Fibroblast of mammary gland (primary cell): Measurements from ENCODE around the gene VEGFA.

Source experiments
- DNase-seq: peaks from one replicate; pipeline ENCODE4 v3.0.0-alpha.2; 2010; ENCODE audit warnings: low read depth
- H3K4me3 ChIP-seq: 2 replicates; pipeline ENCODE4 v1.5.1; 2011; ENCODE audit warnings: low read depth, mild to moderate bottlenecking, low read length, moderate library complexity; ENCODE audit not compliant: control insufficient read depth
- CTCF ChIP-seq: conservative IDR thresholded peaks from 2 replicates; pipeline ENCODE4 v1.5.1; 2011; ENCODE audit warnings: low read depth, low read length, inconsistent platforms; ENCODE audit not compliant: control insufficient read depth, insufficient read depth

VEGFA gene

GRCh38 chr6:43725643-43726580 lies 44.1 kb upstream of the VEGFA start:
- no peak for DNase-seq
- no peak overlapping the region for H3K4me3 ChIP-seq
- no peak for TF ChIP-seq CTCF

- no peak for DNase-seq
- H3K4me3 ChIP-seq = no peak overlapping the region
- no peak for TF ChIP-seq CTCF
Observed at GRCh38 chr6:43727634-43728033, 42.4 kb upstream of the VEGFA start.

GRCh38 chr6:43728586-43728985 lies 41.4 kb upstream of the VEGFA start:
- no peak for TF ChIP-seq CTCF
- H3K4me3 ChIP-seq = no peak overlapping the region
- DNase-seq = no peak

GRCh38 chr6:43729537-43729936 lies 40.5 kb upstream of the VEGFA start:
- no peak for TF ChIP-seq CTCF
- no peak overlapping the region for H3K4me3 ChIP-seq
- DNase-seq = no peak

- no peak overlapping the region for H3K4me3 ChIP-seq
- DNase-seq = no peak
- no peak for TF ChIP-seq CTCF
Observed at GRCh38 chr6:43730634-43731033, 39.4 kb upstream of the VEGFA start.

- DNase-seq = no peak
- no peak for TF ChIP-seq CTCF
- H3K4me3 ChIP-seq = no peak overlapping the region
Observed at GRCh38 chr6:43733471-43734293, 36.3 kb upstream of the VEGFA start.
